Measurements from ENCODE around the gene TFIP11.

The TFIP11 gene

GRCh38 chr22:26550498-26551033, 38.3 kb upstream of the TFIP11 start:
- Histone ChIP-seq H3K36me3 (peaks cover 33% of the 10 kb centered on the region), H3K27ac (no peak overlapping the region), H3K4me3 (ENCODE audit: low read depth in 1 of 2, low read length in 1 of 2) (no peak overlapping the region), H3K4me1 (ENCODE audit: control insufficient read depth in 1 of 2, insufficient read depth in 1 of 2, low read depth in 1 of 2, low read length in 1 of 2) (peaks cover 4 to 6% of the 10 kb centered on the region in 2 experiments), H3K9me3 (no peaks in the 10 kb centered on the region), H3K27me3 (no peaks in the 10 kb centered on the region)
- TF ChIP-seq CTCF (IDR thresholded peaks at IDR 0.05): no peak

- Histone ChIP-seq H3K9me3 (no peaks in the 10 kb centered on the region), H3K27me3 (no peaks in the 10 kb centered on the region), H3K36me3 (peaks cover 33% of the 10 kb centered on the region), H3K27ac (no peak overlapping the region), H3K4me1 (ENCODE audit: control insufficient read depth in 1 of 2, insufficient read depth in 1 of 2, low read depth in 1 of 2, low read length in 1 of 2) (peaks cover 4 to 6% of the 10 kb centered on the region in 2 experiments), H3K4me3 (ENCODE audit: low read depth in 1 of 2, low read length in 1 of 2) (no peak overlapping the region)
- no peak for TF ChIP-seq CTCF (IDR thresholded peaks at IDR 0.05)
These were observed 37.7 kb upstream of the TFIP11 start for GRCh38 chr22:26549902-26550497.

- no peak for TF ChIP-seq CTCF (IDR thresholded peaks at IDR 0.05)
- no peaks in the 10 kb centered on the region for H3K9me3 ChIP-seq
- H3K36me3 ChIP-seq: peaks cover 37% of the 10 kb centered on the region
- peaks cover 4 to 6% of the 10 kb centered on the region in 2 experiments for H3K4me1 ChIP-seq (ENCODE audit: control insufficient read depth in 1 of 2, insufficient read depth in 1 of 2, low read depth in 1 of 2, low read length in 1 of 2)
- no peak overlapping the region for H3K4me3 ChIP-seq (ENCODE audit: low read depth in 1 of 2, low read length in 1 of 2)
- H3K27ac ChIP-seq: no peak overlapping the region
- no peaks in the 10 kb centered on the region for H3K27me3 ChIP-seq
These were observed 36.7 kb upstream of the TFIP11 start for GRCh38 chr22:26548984-26549383.

- Histone ChIP-seq H3K9me3 (no peaks in the 10 kb centered on the region), H3K36me3 (peaks cover 44% of the 10 kb centered on the region), H3K4me3 (ENCODE audit: low read depth in 1 of 2, low read length in 1 of 2) (no peak overlapping the region), H3K27ac (no peak overlapping the region), H3K27me3 (no peaks in the 10 kb centered on the region), H3K4me1 (ENCODE audit: control insufficient read depth in 1 of 2, insufficient read depth in 1 of 2, low read depth in 1 of 2, low read length in 1 of 2) (peaks cover 4 to 6% of the 10 kb centered on the region in 2 experiments)
- no peak for TF ChIP-seq CTCF (IDR thresholded peaks at IDR 0.05)
These were observed 36.0 kb upstream of the TFIP11 start for GRCh38 chr22:26548303-26548702.

- Histone ChIP-seq H3K4me3 (ENCODE audit: low read depth in 1 of 2, low read length in 1 of 2) (no peak overlapping the region), H3K36me3 (peaks cover 48% of the 10 kb centered on the region), H3K27ac (no peak overlapping the region), H3K9me3 (no peaks in the 10 kb centered on the region), H3K4me1 (ENCODE audit: control insufficient read depth in 1 of 2, insufficient read depth in 1 of 2, low read depth in 1 of 2, low read length in 1 of 2) (peaks cover 6 to 7% of the 10 kb centered on the region in 2 experiments), H3K27me3 (no peaks in the 10 kb centered on the region)
- TF ChIP-seq CTCF (IDR thresholded peaks at IDR 0.05): no peak
These were observed 35.6 kb upstream of the TFIP11 start for GRCh38 chr22:26547837-26548236.

Measured in neutrophil (primary cell).